ENCODE measurements around the gene MYRFL. TPM values are rescaled to one million over a fixed set of nuclear protein-coding genes. Genes with fewer than 3 reads are reported as not detected.

The MYRFL gene
- total and polyA plus RNA-seq, 10 donors = 0.04 to 0.44 (median 0.20) TPM; not detected in 5

DNA sequence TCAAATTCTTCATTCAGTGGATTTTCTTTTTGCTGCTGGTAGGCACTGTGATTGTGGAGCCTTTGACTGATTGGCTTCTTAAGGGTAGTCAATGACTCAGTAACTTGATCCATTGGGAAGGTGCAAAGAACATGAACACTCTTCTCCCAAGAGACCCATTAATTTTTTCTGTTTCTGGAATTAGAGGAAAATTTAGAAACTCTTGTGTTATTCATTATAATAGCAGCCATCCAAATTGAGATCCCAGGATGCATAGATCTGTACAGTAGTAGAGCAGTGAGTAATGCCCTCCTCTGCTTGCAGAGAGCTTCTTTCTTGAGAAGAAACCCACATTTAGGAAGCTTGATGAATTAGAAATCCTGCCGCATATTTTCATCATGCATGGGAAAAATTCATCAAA, 63.9 kb downstream of the MYRFL start:
- 93 to 100% (median 97%) methylated on average over 1 of the region's 1 CpG for WGBS, 5 donors
- Histone ChIP-seq H3K4me1 (peaks cover 0 to 19% (median 3%) of the 10 kb centered on the region in 6 donors), H3K36me3 (no peaks in the 10 kb centered on the region), H3K27me3 (replicated peaks in 1 of 7) (no peaks in the 10 kb centered on the region), H3K27ac (no peak overlapping the region), H3K9me3 (no peaks in the 10 kb centered on the region), H3K4me3 (no peak overlapping the region)
- TF ChIP-seq POLR2A (IDR thresholded peaks at IDR 0.05) = no peak
- TF ChIP-seq, protein P1, sequence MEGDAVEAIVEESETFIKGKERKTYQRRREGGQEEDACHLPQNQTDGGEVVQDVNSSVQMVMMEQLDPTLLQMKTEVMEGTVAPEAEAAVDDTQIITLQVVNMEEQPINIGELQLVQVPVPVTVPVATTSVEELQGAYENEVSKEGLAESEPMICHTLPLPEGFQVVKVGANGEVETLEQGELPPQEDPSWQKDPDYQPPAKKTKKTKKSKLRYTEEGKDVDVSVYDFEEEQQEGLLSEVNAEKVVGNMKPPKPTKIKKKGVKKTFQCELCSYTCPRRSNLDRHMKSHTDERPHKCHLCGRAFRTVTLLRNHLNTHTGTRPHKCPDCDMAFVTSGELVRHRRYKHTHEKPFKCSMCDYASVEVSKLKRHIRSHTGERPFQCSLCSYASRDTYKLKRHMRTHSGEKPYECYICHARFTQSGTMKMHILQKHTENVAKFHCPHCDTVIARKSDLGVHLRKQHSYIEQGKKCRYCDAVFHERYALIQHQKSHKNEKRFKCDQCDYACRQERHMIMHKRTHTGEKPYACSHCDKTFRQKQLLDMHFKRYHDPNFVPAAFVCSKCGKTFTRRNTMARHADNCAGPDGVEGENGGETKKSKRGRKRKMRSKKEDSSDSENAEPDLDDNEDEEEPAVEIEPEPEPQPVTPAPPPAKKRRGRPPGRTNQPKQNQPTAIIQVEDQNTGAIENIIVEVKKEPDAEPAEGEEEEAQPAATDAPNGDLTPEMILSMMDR (IDR thresholded peaks at IDR 0.05 in 8 of 11, conservative IDR thresholded peaks at IDR 0.05 in 3 of 11) = no peak
- TF ChIP-seq POLR2AphosphoS5 (IDR thresholded peaks at IDR 0.05) = no peak
- intact Hi-C loops (cut with DNase I; ENCODE audit: low total_unique reads) = no loop called here
- no peak for DNase-seq

DNA sequence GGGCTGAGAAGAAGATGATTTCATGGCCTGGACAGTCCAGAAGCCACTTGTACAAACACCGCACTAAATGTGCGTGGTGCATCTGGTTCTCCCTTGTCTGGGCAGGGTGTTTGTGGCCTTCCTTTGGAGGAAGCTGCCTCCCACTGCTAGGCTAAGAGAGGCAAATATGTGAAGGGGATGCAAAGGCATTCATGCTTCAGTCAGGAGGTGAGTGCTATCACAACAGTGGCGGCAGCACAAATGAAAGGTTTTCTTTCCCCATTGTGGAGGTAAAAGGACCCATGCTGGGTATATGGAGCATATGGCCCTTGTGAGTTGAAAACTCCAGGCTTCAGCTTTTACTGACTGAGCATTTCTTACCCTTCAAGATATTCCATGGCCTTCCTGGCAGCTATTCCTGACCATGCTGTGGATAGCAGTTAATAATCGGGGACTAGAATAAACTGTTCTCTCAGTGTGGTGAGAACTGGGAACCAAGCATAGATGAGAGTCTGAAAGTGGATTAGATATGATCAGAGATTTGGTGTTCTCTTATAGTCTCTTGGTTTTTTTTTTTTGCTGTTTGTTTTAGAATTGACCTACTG, 69.9 kb downstream of the MYRFL start:
- WGBS, 5 donors = 93 to 98% (median 95%) methylated on average over 4 of the region's 4 CpGs
- H3K4me1 ChIP-seq = no peaks in the 10 kb centered on the region
- H3K27ac ChIP-seq = no peak overlapping the region
- H3K9me3 ChIP-seq = no peaks in the 10 kb centered on the region
- no peaks in the 10 kb centered on the region for H3K36me3 ChIP-seq
- intact Hi-C loops (cut with DNase I; ENCODE audit: low total_unique reads) = no loop called here
- no peak for DNase-seq
- no peak overlapping the region for H3K4me3 ChIP-seq
- no peak for TF ChIP-seq POLR2A (IDR thresholded peaks at IDR 0.05)
- TF ChIP-seq, protein P1 (IDR thresholded peaks at IDR 0.05 in 8 of 11, conservative IDR thresholded peaks at IDR 0.05 in 3 of 11) = no peak
- TF ChIP-seq POLR2AphosphoS5 (IDR thresholded peaks at IDR 0.05) = no peak
- no peaks in the 10 kb centered on the region for H3K27me3 ChIP-seq (replicated peaks in 1 of 7)

DNA sequence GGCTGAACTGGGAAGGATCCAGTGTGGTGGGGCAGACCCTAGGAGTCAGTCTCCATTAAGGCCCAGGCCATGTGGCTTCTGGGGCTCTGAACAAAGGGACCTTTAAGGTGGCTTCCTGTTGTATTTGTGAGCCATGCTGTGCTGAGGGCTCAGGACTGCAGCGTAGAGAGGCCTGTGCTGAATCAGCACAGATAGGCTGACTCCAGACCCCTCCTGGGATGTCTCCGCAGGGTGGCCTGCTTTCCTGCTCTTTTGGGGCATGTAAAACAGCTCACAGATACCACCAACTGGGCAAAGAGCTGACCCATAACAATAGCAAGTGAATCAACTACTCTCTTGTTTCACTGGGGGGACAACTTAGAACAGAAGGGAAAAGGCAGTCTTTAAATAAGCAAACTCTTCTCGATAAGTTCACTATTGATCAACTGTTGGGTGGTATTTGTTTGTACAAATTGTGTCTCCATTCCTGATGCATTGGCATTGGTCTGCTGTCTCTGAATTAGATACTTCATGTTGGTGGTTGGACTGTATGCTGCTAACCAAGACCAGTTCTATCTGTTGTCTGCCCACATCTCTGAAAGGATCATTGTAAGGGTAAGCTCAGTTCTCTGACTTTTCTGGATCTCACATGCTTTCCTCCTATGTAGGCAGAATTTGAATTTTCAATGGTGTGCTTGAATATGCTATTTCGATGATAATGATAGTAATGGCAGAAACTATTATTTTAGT, 71.8 kb downstream of the MYRFL start:
- intact Hi-C loops (cut with DNase I; ENCODE audit: low total_unique reads) = no loop called here
- H3K27ac ChIP-seq = no peak overlapping the region
- H3K36me3 ChIP-seq = no peaks in the 10 kb centered on the region
- DNase-seq = no peak
- no peaks in the 10 kb centered on the region for H3K9me3 ChIP-seq
- H3K4me3 ChIP-seq = no peak overlapping the region
- 80 to 98% (median 94%) methylated on average over 4 of the region's 4 CpGs for WGBS, 5 donors
- peaks cover 0 to 11% (median 10%) of the 10 kb centered on the region in 6 donors for H3K4me1 ChIP-seq
- TF ChIP-seq, protein P1 (IDR thresholded peaks at IDR 0.05 in 8 of 11, conservative IDR thresholded peaks at IDR 0.05 in 3 of 11) = no peak
- no peak for TF ChIP-seq POLR2AphosphoS5 (IDR thresholded peaks at IDR 0.05)
- TF ChIP-seq POLR2A (IDR thresholded peaks at IDR 0.05) = no peak
- H3K27me3 ChIP-seq (replicated peaks in 1 of 7) = no peaks in the 10 kb centered on the region

DNA sequence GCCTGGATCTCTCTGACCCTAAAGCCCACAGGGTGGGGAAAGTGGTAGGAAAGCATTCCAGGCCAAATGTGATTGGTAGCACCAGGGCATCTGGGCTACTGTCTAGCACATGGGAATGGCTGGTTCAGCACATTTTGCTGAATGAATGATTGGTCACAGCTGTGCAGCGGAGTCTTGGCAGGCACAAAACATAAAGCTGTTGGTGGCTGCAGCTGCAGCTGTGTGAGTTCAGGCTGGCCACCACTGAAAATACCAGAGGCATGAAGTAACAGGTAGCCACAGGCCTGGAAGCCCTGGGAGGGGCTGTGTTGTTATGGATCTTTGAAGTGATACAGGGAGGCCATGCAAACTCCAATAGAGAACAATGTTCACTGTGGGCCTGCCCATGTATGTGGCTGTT, 72.7 kb downstream of the MYRFL start:
- TF ChIP-seq, protein P1 (IDR thresholded peaks at IDR 0.05 in 8 of 11, conservative IDR thresholded peaks at IDR 0.05 in 3 of 11) = no peak
- no peak for TF ChIP-seq POLR2A (IDR thresholded peaks at IDR 0.05)
- TF ChIP-seq POLR2AphosphoS5 (IDR thresholded peaks at IDR 0.05) = no peak
- peaks cover 0 to 11% (median 10%) of the 10 kb centered on the region in 6 donors for H3K4me1 ChIP-seq
- 50 to 85% (median 76%) methylated on average over 1 of the region's 1 CpG for WGBS, 5 donors
- no peak overlapping the region for H3K4me3 ChIP-seq
- H3K27ac ChIP-seq = no peak overlapping the region
- no peak for DNase-seq
- no peaks in the 10 kb centered on the region for H3K36me3 ChIP-seq
- intact Hi-C loops (cut with DNase I; ENCODE audit: low total_unique reads) = no loop called here
- H3K9me3 ChIP-seq = no peaks in the 10 kb centered on the region
- no peaks in the 10 kb centered on the region for H3K27me3 ChIP-seq (replicated peaks in 1 of 7)

Data from spleen (tissue), 11 donors.